RPMI7951 (cell line): ENCODE data around the gene CYB5R3. TPM values are rescaled to one million over a fixed set of nuclear protein-coding genes. Genes with fewer than 3 reads are reported as not detected.
"Not testable (repeated sequence)": the region's sequence is repeated elsewhere in the genome, so short reads cannot be mapped to it uniquely, and the experiment has no call there.

Source experiments
- DNase-seq: peaks from one replicate; pipeline ENCODE4 v3.0.0-alpha.2; 2012; ENCODE audit warnings: low read depth
- total RNA-seq: library from RNA; depleted of rRNA; stranded (reverse); fragments of >200 nt; shearing (Covaris generic); gene quantifications from 2 replicates; pipeline ENCODE4 v1.2.3, GENCODE V29; 2014

The CYB5R3 gene
- total RNA-seq, 1 experiment from 2014 or later = 65.2 TPM

- DNase-seq = no peak
Measured at GRCh38 chr22:42601879-42602465, 47.2 kb downstream of the CYB5R3 start.

DNA sequence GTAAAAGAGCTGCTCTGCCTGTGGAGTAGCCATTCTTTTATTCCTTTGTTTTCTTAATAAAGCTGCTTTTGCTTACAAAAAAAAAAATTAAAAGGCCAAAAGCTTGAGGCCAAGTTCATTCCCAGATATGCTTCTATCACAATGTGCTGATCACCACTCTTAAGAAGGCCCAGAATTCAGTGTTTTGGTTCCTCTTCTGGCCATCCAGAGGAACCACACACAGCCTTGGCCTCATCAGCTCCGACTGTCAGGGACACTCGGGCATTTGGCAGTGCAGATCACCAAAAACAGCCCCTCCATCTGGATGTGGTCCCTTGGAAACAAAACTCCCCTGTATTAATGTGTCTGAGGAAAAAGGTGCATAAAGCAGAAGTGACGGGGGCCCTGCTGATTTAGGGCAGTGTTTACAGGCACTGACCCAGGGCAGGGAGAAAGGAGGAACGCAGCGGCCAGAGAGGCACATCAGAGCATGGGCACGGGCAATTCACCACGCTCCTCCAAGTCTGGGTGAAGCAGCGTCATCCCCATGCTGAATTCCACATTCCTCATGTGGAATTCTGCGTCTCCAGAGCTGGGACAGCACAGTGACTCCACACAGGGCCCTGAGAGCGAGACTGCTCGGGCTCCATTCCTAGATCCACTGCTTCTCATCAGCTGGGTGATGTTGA, 52.2 kb downstream of the CYB5R3 start:
- DNase-seq = no peak

DNA sequence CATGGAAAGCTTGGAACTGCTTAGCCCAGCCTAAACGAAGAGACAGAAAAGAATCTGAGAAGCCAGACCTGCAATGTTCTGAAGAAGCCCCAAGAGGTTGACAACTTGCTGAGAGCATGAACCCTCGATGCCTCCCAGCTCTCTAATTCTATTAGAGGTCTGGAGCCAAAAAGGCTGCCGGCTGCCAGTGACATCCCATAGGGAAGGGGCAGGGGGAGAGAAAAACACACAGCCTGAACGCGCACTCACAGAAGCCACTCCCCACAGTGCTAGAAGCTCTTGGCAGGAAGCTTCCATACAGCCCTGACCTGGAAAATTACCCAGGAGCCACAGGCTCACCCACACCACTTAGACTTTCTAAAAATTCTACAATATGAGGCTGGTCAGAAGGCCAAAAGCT, 52.9 kb downstream of the CYB5R3 start:
- no peak for DNase-seq

DNA sequence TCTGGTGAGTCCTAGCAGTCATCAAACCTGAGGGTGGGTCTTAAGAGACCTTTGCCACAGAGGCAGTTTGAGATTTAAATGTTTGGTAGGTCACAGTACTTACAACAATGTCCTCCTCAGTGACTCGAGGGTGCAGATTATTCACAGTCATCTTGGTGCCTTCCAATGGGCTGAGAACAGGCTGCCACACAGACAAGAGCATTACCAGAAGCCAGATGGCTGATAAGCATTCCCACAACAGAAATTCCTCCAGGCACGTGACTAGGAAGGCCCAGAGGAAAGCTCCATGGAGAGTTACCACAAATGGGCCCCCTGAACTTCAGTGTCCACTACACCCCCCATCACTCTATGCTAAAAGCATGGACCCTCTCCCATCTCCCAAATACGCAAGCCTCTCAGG, 53.8 kb downstream of the CYB5R3 start:
- DNase-seq = no peak

- no peak for DNase-seq
Measured at GRCh38 chr22:42591987-42592386, 57.2 kb downstream of the CYB5R3 start.

GRCh38 chr22:42587588-42588175, 61.5 kb downstream of the CYB5R3 start:
- DNase-seq = no peak

- DNase-seq = no peak
Measured at GRCh38 chr22:42586381-42586780, 62.8 kb downstream of the CYB5R3 start.

DNA sequence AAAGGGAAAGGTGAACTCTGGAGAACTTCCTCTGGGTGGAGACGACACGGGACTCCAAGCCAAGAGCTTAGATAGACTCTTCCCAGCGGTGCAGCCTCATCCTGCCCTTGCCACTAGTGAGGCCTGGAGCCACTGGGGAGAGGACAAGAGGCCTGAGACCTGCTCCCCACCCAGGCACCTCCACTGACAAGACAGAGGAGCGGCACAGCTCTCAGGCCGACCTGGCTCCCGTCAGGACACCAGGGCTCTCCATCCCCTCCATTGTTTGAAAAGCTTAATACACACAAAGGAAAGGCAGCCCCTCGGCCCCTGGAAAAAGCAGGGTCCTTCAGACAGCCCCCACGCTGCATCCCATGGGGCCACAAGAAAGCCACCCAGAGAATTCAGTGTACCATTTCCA, 64.1 kb downstream of the CYB5R3 start:
- DNase-seq = no peak

DNA sequence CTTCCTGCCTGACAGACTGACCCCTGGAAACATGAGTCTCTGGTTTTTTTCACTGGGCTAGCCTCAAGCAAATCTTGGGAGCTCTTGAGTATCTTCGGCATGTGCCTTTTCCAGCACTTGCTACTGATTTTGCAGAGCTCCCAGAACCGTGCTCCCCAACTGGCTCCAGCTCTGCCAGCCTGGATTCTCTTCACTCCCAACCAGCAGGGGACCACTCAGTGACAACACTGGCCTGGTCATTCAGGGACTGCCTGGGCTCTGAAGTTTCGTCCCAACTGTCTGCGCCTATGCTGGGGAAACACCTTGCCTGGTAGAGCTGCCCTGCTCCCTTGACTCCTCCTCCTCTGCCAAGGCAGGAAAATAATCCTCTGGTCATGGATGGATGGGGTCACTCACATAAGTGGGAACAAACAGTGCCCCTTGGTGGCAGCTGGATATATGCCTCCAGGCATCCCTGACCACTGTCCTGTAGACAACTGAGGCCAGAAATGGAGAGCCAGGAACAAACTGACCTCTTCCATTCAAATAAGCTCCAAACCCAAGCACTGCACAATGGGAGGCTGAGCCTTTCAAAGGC, 64.7 kb downstream of the CYB5R3 start:
- no peak for DNase-seq

- DNase-seq = no peak
Measured at GRCh38 chr22:42582987-42583386, 66.2 kb downstream of the CYB5R3 start.

DNA sequence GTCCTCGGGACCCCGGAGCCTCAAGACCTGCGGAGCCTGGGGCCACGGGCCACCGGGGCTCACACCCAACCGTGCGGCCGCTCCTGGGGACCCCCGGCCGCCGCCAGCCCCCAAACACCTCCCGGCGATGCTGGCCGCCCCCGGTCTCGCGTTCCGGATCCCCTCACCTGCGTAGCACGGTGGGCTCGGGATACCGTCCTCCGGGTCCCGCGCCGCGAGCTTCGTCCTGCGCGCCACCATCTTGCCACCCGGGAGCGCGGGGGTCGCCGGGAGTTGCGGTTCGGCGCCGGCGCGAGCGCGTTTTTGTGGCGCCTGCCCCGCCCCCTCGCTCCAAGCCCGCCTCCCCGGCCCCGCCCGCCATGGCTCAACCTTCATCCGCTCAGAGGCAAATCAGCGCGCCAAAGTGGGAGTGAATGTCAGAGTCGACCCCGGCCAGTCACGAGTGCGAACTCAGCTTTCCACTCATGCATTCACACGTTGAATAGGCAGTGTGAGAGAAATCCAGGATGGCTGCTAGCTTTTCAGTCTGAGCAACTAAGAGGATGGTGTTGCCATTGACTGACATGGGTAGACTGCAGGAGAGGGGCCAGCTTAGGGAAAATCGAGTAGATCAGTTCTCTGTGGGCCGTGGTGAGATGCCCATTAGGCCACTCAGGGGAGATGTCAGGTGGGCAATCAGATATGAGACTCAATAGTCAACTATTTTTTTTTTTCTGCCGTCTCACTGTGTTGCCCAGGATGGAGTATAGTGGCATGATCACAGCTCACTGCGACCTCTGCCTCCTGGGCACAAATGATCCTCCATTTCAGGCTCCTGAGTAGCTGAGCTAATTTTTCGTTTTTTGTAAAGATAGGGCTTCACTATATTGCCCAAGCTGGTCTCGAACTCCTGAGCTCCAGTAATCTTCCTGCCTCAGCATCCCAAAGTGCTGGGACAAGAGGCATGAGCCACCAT, 67.2 kb downstream of the CYB5R3 start:
- peak; percentile 67 for DNase-seq

DNA sequence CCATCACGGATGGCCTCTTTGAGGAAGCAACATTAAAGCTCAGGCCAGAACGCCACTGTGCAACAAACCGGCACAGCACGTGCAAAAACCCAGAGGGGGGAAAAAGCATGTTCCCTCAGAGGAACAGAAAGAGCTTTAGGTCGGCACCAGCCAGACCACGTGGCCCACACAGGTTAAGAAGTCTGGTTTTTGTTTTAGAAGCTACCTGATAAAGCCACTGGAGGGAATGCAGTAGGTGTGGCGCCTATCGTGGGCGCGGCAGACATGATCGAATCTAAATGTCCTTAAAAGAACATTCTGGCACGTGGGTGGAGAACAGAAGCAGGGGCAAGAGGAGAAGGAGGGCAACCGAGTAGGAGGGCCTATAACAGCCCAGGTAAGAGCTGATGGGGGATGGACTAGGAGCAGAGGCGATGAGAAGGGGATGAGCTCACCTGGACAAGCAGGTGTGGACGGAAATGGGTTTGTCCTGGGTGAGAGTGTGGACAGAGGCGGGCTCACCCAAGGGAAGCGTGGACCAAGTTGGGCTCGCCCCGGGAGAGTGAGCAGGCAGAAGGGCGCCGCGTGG, 67.9 kb downstream of the CYB5R3 start:
- not testable (repeated sequence) for DNase-seq

DNA sequence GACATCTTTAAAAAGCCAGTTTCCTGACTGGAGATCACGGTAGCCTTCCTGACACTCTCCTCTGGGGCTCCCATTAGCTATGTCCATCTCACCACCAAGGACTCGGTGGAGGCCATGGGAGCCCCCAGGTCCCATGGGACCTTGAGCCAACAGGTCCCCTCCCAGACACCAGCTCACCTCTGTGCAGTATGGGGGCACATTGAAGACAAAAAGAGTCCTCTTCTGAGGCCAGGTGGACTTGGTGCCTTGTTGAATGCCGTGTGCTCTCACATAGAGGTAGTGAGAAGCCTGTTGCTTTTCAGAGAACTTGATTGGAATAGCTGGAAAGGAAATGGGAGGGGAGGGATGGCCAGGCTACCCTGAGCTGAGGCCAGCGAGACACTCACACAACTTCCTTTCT, 69.2 kb downstream of the CYB5R3 start:
- DNase-seq = not testable (repeated sequence)

DNA sequence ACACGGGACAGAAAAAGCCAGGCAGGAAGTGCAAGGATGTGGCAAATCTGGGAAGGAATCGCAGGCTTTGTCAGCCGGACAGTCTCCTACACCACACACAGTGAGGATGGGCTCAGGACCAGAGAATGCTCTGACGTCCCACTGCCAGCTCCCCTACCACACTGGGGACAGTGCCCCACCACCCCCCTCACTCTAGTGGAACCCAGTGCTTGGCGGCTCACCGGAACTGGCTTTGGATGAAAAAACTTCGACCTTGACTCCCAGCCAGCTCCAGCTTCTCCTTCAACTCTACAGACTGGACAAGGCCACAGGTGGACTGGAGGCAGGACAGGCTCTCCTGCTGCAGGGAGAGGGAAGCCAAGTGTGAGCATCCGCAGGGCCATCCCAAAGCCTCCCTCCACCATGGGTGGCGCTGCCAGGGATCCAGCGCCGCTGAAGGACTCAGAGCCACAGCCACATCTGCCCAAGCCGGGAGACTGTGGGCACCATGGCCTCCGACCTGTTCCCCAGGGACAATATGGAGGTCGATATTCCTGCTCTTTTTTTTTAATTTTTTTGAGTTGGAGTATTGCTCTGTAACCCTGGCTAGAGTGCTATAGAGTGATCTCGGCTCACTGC, 71.5 kb downstream of the CYB5R3 start:
- no peak for DNase-seq

DNA sequence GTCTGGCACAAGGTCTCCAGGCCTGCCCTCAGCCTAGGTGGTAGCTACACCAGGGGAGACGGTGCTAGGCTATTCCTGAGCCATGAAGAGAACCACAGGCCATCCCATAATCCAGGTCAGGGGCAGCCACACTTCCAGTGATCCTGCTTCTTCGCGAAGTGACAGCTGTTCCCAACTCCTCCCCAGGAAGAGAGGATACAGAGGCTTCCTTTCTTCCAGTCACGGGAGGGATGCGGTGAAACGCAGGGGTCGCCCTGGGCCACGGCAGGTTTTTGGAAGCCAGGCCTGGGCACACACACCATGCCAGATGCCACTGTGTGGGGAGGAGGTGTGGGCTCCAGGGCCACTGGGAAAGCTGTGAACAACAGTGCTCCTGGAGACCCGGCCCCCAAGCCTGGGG, 72.1 kb downstream of the CYB5R3 start:
- not testable (repeated sequence) for DNase-seq

DNA sequence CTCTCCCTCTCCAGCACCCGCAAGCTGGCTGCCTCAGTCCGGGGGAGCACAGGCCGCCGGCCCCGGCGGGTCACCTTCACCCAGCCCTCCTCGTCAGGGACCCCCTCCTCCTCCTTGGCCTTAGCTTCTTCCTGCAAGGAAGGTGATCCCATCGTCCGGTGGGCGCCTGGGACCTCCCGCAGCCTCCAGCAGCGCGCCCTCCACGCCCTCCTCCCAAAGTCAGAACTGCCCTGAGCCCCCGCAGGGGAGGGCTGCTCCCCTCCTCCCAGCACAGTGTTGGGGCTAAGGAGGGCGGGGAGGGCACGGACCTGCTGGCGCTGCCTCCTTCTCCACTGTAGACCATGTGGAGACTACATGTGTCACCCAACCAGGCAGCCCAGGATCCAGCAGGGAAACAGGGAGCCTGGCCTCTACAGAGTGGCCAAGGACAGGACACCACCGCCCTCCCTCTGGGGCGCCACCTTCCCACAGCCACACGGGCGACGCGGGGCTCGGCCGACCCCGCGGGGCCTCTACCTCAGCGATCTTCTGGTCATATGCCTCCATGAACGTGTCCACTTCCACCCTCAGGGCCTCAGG, 73.1 kb downstream of the CYB5R3 start:
- DNase-seq = not testable (repeated sequence)

DNA sequence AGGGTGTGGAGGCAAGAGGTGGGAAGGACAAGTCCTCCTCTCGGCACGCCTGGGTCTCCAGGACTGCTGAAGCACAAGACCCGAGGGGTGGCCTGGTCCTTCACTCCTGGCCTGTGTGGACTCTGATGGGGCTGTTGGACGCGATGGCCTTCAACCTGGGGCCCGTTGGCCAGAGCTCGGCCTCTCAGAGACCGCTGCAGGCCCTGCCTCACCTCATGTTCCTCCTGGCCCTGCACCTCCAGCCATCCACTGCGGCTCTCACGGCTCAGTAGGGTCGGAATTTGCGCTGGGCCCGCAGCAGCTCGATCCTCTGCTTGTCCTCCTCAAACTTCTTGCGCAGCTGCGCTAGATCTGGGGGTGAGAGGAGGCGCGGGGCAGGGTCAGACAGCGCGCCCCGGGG, 74.7 kb downstream of the CYB5R3 start:
- not testable (repeated sequence) for DNase-seq

GRCh38 chr22:42574046-42574445, 75.1 kb downstream of the CYB5R3 start:
- DNase-seq = not testable (repeated sequence)

- not testable (repeated sequence) for DNase-seq
Measured at GRCh38 chr22:42571068-42571467, 78.1 kb downstream of the CYB5R3 start.

- DNase-seq = not testable (repeated sequence)
Measured at GRCh38 chr22:42570580-42570979, 78.6 kb downstream of the CYB5R3 start.

DNA sequence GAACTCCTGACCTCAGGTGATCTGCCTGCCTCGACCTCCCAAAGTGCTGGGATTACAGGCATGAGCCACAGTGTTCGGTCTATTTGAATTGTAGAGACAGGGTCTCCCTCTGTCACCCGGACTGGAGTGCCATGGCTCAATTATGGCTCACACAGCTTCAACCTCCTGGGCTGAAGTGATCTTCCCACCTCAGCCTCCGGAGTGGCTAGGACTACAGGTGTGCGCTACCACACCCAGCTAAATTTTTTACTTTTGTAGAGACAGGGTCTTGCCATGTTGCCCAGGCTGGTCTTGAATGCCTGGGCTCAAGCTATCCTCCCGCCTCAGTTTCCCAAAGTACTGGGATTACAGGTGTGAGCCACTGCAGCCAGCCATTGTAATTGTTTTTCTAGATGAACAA, 81.2 kb downstream of the CYB5R3 start:
- DNase-seq = not testable (repeated sequence)
